Dendritic cell treated with granulocyte-macrophage colony-stimulating factor and Interleukin-4, amounts not matched to agents 40 ng/mL and 50 ng/mL, for 4 days (primary cell): Measurements from ENCODE around the gene VPS50.
"Not testable (repeated sequence)": the region's sequence is repeated elsewhere in the genome, so short reads cannot be mapped to it uniquely, and the experiment has no call there.

ENCODE experiments used
- H3K27ac Mint-ChIP-seq: one replicate; pipeline ENCODE4 v1.8.0; 2022; ENCODE audit warnings: mild to moderate bottlenecking, mixed read lengths
- H3K27me3 Mint-ChIP-seq: one replicate; pipeline ENCODE4 v1.8.0; 2022; ENCODE audit warnings: mild to moderate bottlenecking, mixed read lengths
- H3K36me3 Mint-ChIP-seq: one replicate; pipeline ENCODE4 v1.8.0; 2022; ENCODE audit warnings: low read depth, mixed read lengths
- H3K4me1 Mint-ChIP-seq: one replicate; pipeline ENCODE4 v1.8.0; 2022; ENCODE audit warnings: low read depth, mixed read lengths
- H3K4me3 Mint-ChIP-seq: one replicate; pipeline ENCODE4 v1.8.0; 2022; ENCODE audit warnings: mild to moderate bottlenecking, moderate library complexity, mixed read lengths
- H3K9me3 Mint-ChIP-seq: one replicate; pipeline ENCODE4 v1.8.0; 2022; ENCODE audit warnings: mixed read lengths
- intact Hi-C: fragments of 100-400 bp; cut with micrococcal nuclease; formaldehyde crosslinking; loops from one replicate; pipeline ENCODE4 v1.15.0; 2022

The VPS50 gene

DNA sequence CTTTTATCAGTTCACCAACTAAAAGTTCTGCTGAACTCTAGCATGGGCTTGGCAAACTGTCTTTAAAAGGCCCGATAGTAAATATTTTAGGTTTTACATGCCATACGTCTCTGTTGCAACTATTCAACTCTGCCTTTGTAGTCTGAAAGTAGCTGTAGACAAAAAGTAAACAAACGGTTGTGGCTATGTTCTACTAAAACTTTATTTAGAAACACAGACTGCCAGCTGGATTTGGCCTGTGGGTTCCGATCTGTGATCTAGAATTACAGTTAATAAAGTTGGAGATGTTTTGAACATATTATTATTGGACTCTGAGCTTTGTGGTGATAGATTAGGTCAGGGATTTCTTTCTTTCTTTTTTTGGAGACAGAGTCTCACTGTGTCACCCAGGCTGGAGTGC lies 33.1 kb downstream of the VPS50 start:
- H3K4me3 Mint-ChIP-seq: no peak overlapping the region
- H3K36me3 Mint-ChIP-seq: peaks cover 65% of the 10 kb centered on the region
- H3K27me3 Mint-ChIP-seq: no peaks in the 10 kb centered on the region
- H3K27ac Mint-ChIP-seq: no peak overlapping the region
- H3K9me3 Mint-ChIP-seq: no peaks in the 10 kb centered on the region
- intact Hi-C loops: no loop called here
- H3K4me1 Mint-ChIP-seq: no peaks in the 10 kb centered on the region

DNA sequence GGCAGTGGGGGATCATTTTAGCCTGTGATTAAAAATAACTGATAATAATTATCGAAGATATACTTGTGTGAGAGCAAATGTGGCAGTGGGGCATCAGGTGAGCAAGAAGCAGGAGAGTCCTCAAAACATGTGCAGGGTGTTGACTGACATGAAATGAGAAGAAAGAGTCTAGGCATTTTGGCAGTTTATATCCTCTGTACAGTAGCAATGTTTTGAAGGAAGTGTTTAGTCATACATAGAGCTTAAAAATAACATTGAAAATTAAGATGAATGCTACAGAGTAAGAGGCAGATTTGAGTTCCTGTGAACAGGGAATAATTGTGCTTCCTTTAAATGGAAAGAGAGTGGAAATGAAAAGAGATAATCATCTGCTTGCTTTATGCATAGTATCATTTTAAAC lies 47.4 kb downstream of the VPS50 start:
- Mint-ChIP-seq H3K27me3 (no peaks in the 10 kb centered on the region), H3K4me1 (no peaks in the 10 kb centered on the region), H3K4me3 (no peak overlapping the region), H3K9me3 (no peaks in the 10 kb centered on the region), H3K36me3 (peaks cover 44% of the 10 kb centered on the region), H3K27ac (no peak overlapping the region)
- intact Hi-C loops: no loop called here

DNA sequence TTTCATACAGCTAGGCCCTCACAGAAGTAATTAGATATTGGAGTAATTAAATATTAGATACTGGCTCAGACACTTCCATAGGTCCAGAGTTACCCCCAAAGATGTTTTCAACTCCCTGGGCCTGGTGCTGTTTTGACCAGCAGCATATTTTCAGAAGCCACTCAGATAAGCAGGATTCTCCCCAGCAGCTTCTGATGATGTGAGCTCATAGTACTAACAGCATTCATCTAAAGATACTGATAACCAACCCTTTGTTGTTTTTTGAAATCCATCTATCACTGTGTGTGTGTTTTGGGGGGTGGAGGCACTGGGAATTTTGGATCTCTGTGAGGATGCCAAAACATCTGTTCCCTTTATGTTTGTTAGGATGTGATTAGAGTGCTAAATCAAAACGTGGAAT lies 52.7 kb downstream of the VPS50 start:
- intact Hi-C loops: no loop called here
- Mint-ChIP-seq H3K27ac (no peak overlapping the region), H3K9me3 (no peaks in the 10 kb centered on the region), H3K27me3 (no peaks in the 10 kb centered on the region), H3K4me1 (no peaks in the 10 kb centered on the region), H3K36me3 (peaks cover 28% of the 10 kb centered on the region), H3K4me3 (no peak overlapping the region)

DNA sequence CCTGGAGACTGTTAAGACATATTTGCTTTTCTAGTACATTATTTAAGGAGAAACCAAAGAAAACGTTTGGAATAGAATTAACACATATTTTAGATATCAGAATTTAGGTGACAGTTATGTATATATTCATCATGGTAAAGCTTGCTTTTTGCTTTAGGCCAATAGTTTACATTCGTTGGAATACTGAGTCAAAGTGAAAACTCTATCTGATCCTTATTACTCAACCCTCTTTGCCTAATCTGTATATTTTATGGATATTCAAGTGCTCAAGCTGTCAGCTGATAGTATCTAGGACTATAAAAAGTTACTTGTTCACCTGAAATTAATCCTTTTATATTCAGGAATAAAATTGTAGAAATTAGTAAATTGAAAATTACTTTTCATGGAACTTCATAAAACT lies 61.1 kb downstream of the VPS50 start:
- intact Hi-C loops: no loop called here
- Mint-ChIP-seq H3K27me3 (no peaks in the 10 kb centered on the region), H3K36me3 (peaks cover 29% of the 10 kb centered on the region), H3K9me3 (no peaks in the 10 kb centered on the region), H3K4me1 (no peaks in the 10 kb centered on the region), H3K27ac (no peak overlapping the region), H3K4me3 (no peak overlapping the region)

DNA sequence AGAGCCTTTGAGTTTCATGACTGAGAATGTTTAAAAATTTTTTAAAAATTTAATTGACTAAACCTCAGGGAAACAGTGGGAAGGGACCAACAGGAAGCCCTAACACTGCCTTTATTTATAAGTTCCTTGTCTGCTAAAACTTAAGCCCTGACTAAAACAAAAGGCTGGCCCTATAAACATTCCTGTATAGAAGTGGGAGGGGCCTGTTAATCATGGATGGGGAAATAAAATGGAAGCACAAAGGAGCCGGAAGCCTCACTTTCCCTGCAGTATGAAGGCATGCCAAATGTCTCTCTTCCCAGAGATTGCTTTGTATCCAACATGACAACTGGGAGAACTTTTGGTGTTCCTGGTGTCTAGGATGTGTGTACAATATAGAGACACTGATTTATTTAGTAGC lies 66.0 kb downstream of the VPS50 start:
- H3K4me3 Mint-ChIP-seq: no peak overlapping the region
- H3K27me3 Mint-ChIP-seq: no peaks in the 10 kb centered on the region
- H3K4me1 Mint-ChIP-seq: no peaks in the 10 kb centered on the region
- H3K36me3 Mint-ChIP-seq: peaks cover 30% of the 10 kb centered on the region
- no peak overlapping the region for H3K27ac Mint-ChIP-seq
- intact Hi-C loops: no loop called here
- no peaks in the 10 kb centered on the region for H3K9me3 Mint-ChIP-seq

DNA sequence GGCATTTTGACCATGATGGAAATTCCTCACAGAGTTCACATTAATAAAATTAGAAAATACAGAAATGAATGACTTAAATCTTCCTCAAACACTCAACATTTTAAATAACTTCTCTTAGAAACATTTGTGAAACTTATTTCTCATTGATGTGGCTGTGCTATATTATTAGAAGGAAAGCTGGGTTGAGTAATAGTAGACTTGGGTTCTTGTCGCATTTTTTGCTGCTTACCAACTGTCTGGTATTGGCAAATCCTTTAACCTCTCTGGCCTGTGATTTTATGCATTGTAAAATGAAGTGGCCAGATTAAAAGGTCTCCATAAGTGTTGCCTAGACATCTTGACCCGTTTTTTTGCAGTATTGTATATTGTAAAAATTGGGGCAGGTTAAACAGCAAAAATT lies 66.5 kb downstream of the VPS50 start:
- H3K4me3 Mint-ChIP-seq: no peak overlapping the region
- H3K4me1 Mint-ChIP-seq: no peaks in the 10 kb centered on the region
- peaks cover 30% of the 10 kb centered on the region for H3K36me3 Mint-ChIP-seq
- no peak overlapping the region for H3K27ac Mint-ChIP-seq
- intact Hi-C loops: no loop called here
- no peaks in the 10 kb centered on the region for H3K27me3 Mint-ChIP-seq
- H3K9me3 Mint-ChIP-seq: no peaks in the 10 kb centered on the region

DNA sequence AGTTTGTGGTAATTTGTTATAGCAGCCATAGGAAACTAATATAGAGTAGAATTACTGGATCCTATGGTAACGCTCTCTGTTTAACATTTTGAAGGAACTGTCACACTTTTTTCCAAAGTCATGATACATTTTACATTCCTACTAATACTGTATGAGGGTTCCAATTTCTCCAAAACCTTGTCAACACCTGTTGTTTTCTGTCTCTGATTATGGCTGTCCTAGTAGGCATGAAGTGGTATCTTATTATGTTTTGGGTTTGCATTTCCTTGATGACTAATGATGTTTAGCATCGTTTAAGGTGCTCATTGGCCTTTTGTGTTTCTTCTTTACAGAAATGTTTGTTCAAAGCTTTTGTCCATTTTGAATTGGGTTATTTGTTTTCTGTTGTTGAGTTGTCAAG lies 69.6 kb downstream of the VPS50 start:
- Mint-ChIP-seq H3K27me3 (no peaks in the 10 kb centered on the region), H3K27ac (no peak overlapping the region), H3K4me1 (no peaks in the 10 kb centered on the region), H3K36me3 (peaks cover 35% of the 10 kb centered on the region), H3K9me3 (no peaks in the 10 kb centered on the region), H3K4me3 (no peak overlapping the region)
- intact Hi-C loops: no loop called here

DNA sequence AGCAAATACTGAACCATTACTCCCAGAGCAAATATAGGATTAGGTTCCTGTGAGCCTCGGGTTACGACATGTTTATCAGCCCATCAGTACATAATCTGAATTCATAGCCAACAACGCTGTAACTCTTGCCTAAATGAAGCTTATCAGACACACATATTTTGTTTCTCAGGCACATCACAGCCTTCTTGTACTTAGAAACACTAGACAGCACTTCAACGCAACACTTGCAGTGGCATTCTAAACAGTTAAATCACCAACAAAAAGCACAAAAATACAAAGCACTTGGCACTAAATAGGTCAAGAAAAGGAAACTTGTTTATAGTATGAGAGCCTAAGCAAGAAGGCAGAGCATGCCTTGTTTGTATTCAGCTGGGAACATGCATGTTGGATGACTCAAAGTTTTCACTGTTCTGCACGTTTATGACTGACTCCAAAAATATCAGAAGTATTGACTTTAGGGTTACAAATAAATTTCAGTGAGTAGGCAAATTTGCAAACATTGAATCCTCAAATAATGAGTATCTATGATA lies 75.0 kb downstream of the VPS50 start:
- intact Hi-C loops: no loop called here
- Mint-ChIP-seq H3K36me3 (peaks cover 44% of the 10 kb centered on the region), H3K4me1 (no peaks in the 10 kb centered on the region), H3K9me3 (no peaks in the 10 kb centered on the region), H3K4me3 (no peak overlapping the region), H3K27me3 (no peaks in the 10 kb centered on the region), H3K27ac (no peak overlapping the region)

DNA sequence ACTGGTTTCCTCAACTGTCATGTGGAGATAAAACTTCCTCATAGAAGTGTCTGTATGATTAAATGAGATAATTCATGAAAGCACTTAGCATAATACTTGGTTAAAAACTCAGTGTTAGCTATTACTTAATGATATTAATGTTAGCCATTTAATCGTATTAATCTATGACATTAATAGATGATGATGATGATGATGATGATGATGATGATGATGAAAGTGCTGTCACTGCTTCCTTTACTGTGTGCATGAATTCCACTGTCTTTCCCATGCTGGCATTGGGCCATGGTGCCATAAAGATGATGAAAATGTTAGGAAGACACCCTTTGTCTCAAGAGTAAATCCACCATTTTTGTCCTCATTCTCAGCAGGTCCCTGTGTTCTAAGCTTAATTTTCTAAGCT lies 75.8 kb downstream of the VPS50 start:
- H3K4me3 Mint-ChIP-seq: no peak overlapping the region
- peaks cover 44% of the 10 kb centered on the region for H3K36me3 Mint-ChIP-seq
- H3K9me3 Mint-ChIP-seq: no peaks in the 10 kb centered on the region
- H3K27me3 Mint-ChIP-seq: no peaks in the 10 kb centered on the region
- H3K4me1 Mint-ChIP-seq: no peaks in the 10 kb centered on the region
- intact Hi-C loops: no loop called here
- no peak overlapping the region for H3K27ac Mint-ChIP-seq

DNA sequence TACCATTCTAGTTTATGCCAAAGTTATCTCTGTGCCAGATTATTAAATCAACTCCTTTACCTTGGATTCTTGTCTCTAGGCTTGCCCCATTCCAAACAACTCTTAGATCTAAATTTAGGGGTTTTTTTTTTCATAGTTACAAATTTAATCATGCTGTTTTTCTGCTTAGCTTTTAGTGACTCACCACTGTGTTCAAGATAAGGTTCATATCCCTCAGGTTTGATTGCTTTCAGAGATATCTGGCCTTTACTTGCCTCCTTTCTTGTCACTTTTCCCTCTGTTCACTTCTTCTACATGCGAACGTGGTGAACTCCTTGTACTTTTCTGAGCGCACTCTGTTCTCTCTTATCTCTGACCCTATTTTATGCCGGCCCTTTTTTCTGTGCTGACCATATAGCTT lies 78.2 kb downstream of the VPS50 start:
- intact Hi-C loops: no loop called here
- H3K27ac Mint-ChIP-seq: no peak overlapping the region
- H3K4me3 Mint-ChIP-seq: no peak overlapping the region
- H3K9me3 Mint-ChIP-seq: no peaks in the 10 kb centered on the region
- no peaks in the 10 kb centered on the region for H3K4me1 Mint-ChIP-seq
- H3K27me3 Mint-ChIP-seq: no peaks in the 10 kb centered on the region
- peaks cover 57% of the 10 kb centered on the region for H3K36me3 Mint-ChIP-seq

DNA sequence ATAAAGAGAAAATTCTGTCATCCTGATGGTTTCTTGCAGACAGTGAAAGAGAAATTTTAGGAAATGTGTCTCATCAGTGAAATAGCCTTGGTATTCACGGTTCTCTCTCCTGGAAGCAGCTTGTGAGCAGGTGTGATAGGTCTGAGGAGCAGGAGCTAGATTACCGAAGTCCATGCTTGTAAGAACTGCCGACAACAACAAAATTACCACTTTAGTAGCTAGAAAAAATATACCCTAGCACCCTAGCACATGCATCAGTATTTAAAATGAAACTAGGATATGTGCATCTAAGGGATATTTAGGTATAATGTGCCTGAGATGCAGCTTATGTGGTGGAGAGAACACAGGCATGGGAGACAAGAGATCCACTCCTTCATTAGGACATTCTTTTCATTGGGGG lies 82.3 kb downstream of the VPS50 start:
- Mint-ChIP-seq H3K27ac (no peak overlapping the region), H3K36me3 (peaks cover 54% of the 10 kb centered on the region), H3K27me3 (no peaks in the 10 kb centered on the region), H3K4me3 (no peak overlapping the region), H3K9me3 (no peaks in the 10 kb centered on the region), H3K4me1 (no peaks in the 10 kb centered on the region)
- intact Hi-C loops: no loop called here

DNA sequence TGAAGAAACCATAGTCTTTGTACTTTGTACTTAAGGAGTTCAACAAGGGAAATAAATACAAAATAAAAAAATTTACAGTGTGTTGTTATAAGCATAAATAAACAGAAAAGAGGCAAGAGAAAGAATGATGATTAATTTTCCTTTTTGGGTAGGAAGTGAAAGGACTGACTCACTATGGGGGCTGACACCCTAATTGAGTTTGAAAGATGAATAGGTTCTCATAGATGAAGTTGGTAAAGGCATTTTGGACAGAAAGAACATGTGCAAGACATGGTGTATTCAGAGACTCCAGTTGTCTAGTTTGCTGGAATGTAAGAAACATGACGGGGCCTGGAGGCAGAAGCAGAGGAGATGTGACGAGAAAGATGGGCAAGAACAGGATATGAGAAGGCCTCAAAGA lies 83.7 kb downstream of the VPS50 start:
- Mint-ChIP-seq H3K36me3 (peaks cover 58% of the 10 kb centered on the region), H3K27me3 (no peaks in the 10 kb centered on the region), H3K4me3 (no peak overlapping the region), H3K27ac (no peak overlapping the region), H3K9me3 (peaks cover 2% of the 10 kb centered on the region), H3K4me1 (no peaks in the 10 kb centered on the region)
- intact Hi-C loops: no loop called here

DNA sequence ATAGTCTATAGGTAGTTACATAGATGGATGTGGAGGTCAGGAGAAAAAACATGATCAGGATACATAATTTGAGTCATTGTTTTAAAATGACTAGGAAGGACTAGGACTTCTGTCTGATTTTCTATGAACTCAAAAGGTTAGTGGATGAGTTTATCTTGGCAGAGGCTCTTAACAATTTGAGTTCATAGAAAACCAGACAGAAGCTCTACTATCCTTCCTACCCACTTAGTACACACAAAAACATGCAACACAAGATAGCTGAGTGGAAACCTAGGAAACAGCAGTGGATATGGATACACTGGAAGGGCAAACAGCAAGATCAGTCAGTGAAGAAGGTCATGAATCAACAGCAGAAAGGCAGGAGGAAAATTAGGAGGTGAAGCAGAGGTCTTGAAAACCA lies 84.6 kb downstream of the VPS50 start:
- Mint-ChIP-seq H3K4me1 (no peaks in the 10 kb centered on the region), H3K27ac (no peak overlapping the region), H3K36me3 (peaks cover 67% of the 10 kb centered on the region), H3K4me3 (no peak overlapping the region), H3K27me3 (no peaks in the 10 kb centered on the region), H3K9me3 (peaks cover 9% of the 10 kb centered on the region)
- intact Hi-C loops: no loop called here

DNA sequence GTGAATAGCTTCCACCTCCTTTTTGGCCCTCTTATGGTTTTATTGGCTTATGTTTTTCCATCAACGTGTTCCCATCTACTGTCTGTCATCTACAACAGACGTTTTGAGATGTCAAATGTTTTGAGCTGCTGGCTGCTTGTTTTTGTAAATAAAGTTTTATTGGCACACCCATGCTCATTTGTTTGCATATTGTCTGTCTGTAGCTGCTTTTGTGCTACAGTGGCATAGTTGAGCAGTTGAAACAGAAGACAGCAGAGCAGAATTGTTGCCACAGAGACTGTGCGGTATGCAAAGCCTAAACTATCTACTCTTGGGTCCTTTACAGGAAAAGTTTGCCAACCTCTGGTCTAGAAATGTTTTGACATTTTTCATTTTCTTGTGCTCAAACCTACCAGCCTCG lies 88.7 kb downstream of the VPS50 start:
- intact Hi-C loops: no loop called here
- H3K4me1 Mint-ChIP-seq: no peaks in the 10 kb centered on the region
- peaks cover 9% of the 10 kb centered on the region for H3K9me3 Mint-ChIP-seq
- no peak overlapping the region for H3K27ac Mint-ChIP-seq
- H3K27me3 Mint-ChIP-seq: no peaks in the 10 kb centered on the region
- peaks cover 63% of the 10 kb centered on the region for H3K36me3 Mint-ChIP-seq
- no peak overlapping the region for H3K4me3 Mint-ChIP-seq

DNA sequence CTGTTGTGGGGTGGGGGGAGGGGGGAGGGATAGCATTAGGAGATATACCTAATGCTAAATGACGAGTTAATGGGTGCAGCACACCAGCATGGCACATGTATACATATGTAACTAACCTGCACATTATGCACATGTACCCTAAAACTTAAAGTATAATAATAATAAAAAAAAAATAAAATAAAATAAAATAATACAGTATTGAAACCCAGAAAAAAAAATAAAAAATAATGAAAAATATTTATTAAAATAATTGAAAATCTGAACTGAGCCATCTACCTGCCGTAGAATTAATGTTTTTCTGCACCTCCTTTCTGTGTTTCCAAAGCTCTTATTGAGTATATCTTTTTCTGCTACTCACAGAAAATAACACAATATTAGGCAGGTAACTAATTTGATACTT lies 94.1 kb downstream of the VPS50 start:
- H3K27ac Mint-ChIP-seq, H3K27me3 Mint-ChIP-seq, H3K4me1 Mint-ChIP-seq, intact Hi-C loops, H3K4me3 Mint-ChIP-seq, H3K9me3 Mint-ChIP-seq: not testable (repeated sequence)
- peaks cover 25% of the 10 kb centered on the region for H3K36me3 Mint-ChIP-seq
